Endodermal cell (in vitro differentiated cells): ENCODE results near the gene OBSCN. TPM values are rescaled to one million over a fixed set of nuclear protein-coding genes. Genes with fewer than 3 reads are reported as not detected.

ENCODE experiments used
- DNase-seq: peaks from one replicate; pipeline ENCODE4 v3.0.0-alpha.2; 2017
- H3K27ac ChIP-seq: 2 replicates; pipeline ENCODE4 v1.5.1; 2013; ENCODE audit warnings: mild to moderate bottlenecking, low read depth, low read length, moderate library complexity
- H3K27me3 ChIP-seq: 2 replicates; pipeline ENCODE4 v1.6.1; 2013; ENCODE audit warnings: mild to moderate bottlenecking, low read length, moderate library complexity; ENCODE audit not compliant: insufficient read depth, control insufficient read depth, poor library complexity, severe bottlenecking
- H3K36me3 ChIP-seq: 2 replicates; pipeline ENCODE4 v1.7.0; 2013; ENCODE audit warnings: mild to moderate bottlenecking, low read length, moderate library complexity; ENCODE audit not compliant: control insufficient read depth, insufficient read depth
- H3K4me1 ChIP-seq: one replicate; pipeline ENCODE4 v1.7.0; 2013; ENCODE audit warnings: low read length; ENCODE audit not compliant: control insufficient read depth, insufficient read depth
- H3K4me3 ChIP-seq: 2 replicates; pipeline ENCODE4 v1.5.1; 2013; ENCODE audit warnings: mild to moderate bottlenecking, low read length, moderate library complexity
- H3K9ac ChIP-seq: 2 replicates; pipeline ENCODE4 v1.6.1; 2013; ENCODE audit warnings: mild to moderate bottlenecking, low read length, moderate library complexity; ENCODE audit not compliant: poor library complexity, severe bottlenecking; ENCODE audit errors: extremely low read depth
- H3K9me3 ChIP-seq: 2 replicates; pipeline ENCODE4 v1.6.1; 2013; ENCODE audit warnings: mild to moderate bottlenecking, low read length, moderate library complexity; ENCODE audit not compliant: control insufficient read depth
- H3K27ac Mint-ChIP-seq: 2 replicates; pipeline ENCODE4 v1.8.0; 2020; ENCODE audit warnings: mixed read lengths
- H3K27me3 Mint-ChIP-seq: 2 replicates; pipeline ENCODE4 v1.8.0; 2021; ENCODE audit warnings: mild to moderate bottlenecking, mixed read lengths; ENCODE audit not compliant: insufficient read depth
- H3K36me3 Mint-ChIP-seq: 2 replicates; pipeline ENCODE4 v1.8.0; 2020; ENCODE audit warnings: low read depth, mixed read lengths
- H3K4me1 Mint-ChIP-seq: 2 replicates; pipeline ENCODE4 v1.8.0; 2020; ENCODE audit warnings: mixed read lengths
- H3K4me3 Mint-ChIP-seq: 2 replicates; pipeline ENCODE4 v1.8.0; 2020; ENCODE audit warnings: mild to moderate bottlenecking, moderate library complexity, mixed read lengths
- H3K9me3 Mint-ChIP-seq: 2 replicates; pipeline ENCODE4 v1.8.0; 2020; ENCODE audit warnings: mild to moderate bottlenecking, mixed read lengths
- WGBS, 2 experiments: methylation state at CpG; one replicate each; pipeline versions ENCODE4 v1.1.5 to v1.1.7; 2013; ENCODE audit warnings: missing lambda C conversion rate in 2 of 2, mixed read lengths in 1 of 2; ENCODE audit not compliant: insufficient coverage in 1 of 2, insufficient read length in 1 of 2; 5-methylcytosine and 5-hydroxymethylcytosine counted together
- total RNA-seq, 2 donors: library from RNA; stranded (reverse); fragmentation: NEBNext Ultra II Directional in 1 of 2; extraction: Animal tissue kit (Norgen Biotek cat#: 25700) in 1 of 2; gene quantifications; 2 replicates in 1 of 2; 3 replicates in 1 of 2; pipeline ENCODE4 v1.2.1, GENCODE V29; 2021
- TF ChIP-seq, protein P1 (sequence below): fragments of 200-600 bp; sonication (generic); conservative IDR thresholded peaks from 2 replicates; pipeline ENCODE4 v1.5.0; 2021; ENCODE audit warnings: antibody characterized with exemption, mild to moderate bottlenecking

OBSCN gene
- total RNA-seq, 2 donors from 2014 or later, result 53.7 to 68.9 TPM

DNA sequence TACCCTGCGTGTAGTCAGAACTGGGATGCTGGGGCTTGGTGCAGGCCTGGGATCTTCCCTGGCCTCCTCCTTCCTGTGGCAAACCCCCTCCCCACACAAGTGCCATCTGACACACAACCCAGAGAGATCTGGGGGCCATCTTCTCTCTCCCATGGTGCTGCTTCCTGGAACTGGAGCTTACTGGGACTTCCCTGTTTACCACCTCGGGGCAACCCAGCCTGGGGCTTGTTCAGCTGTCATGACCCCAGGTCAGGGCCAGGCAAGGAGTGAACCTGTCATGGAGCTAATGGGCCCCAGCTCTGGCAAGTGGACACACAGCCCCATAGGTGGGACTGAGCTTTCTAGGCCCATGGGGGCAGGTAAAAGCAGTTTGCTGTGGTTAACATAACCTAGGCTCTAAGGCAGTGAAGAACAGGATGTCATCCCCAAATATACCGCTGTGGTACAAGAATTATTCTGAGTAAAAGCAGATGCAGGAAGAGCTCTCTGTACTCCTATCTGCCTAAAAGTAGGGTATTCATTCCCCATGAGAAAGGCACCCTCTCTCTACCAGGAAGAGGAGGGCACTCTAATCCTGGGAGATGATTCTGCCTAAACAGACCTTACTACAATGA, 196.4 kb downstream of the OBSCN start:
- Histone ChIP-seq H3K27me3 (no peaks in the 10 kb centered on the region), H3K27ac (no peak overlapping the region), H3K4me3 (peak overlapping the region; percentile 90), H3K36me3 (peaks cover 33% of the 10 kb centered on the region), H3K9me3 (no peaks in the 10 kb centered on the region), H3K9ac (no peak overlapping the region), H3K4me1 (no peaks in the 10 kb centered on the region)
- Mint-ChIP-seq H3K9me3 (no peaks in the 10 kb centered on the region), H3K36me3 (peaks cover 50% of the 10 kb centered on the region), H3K4me1 (peaks cover 18% of the 10 kb centered on the region), H3K4me3 (peak overlapping the region; percentile 93), H3K27ac (no peak overlapping the region), H3K27me3 (no peaks in the 10 kb centered on the region)
- TF ChIP-seq, protein P1, sequence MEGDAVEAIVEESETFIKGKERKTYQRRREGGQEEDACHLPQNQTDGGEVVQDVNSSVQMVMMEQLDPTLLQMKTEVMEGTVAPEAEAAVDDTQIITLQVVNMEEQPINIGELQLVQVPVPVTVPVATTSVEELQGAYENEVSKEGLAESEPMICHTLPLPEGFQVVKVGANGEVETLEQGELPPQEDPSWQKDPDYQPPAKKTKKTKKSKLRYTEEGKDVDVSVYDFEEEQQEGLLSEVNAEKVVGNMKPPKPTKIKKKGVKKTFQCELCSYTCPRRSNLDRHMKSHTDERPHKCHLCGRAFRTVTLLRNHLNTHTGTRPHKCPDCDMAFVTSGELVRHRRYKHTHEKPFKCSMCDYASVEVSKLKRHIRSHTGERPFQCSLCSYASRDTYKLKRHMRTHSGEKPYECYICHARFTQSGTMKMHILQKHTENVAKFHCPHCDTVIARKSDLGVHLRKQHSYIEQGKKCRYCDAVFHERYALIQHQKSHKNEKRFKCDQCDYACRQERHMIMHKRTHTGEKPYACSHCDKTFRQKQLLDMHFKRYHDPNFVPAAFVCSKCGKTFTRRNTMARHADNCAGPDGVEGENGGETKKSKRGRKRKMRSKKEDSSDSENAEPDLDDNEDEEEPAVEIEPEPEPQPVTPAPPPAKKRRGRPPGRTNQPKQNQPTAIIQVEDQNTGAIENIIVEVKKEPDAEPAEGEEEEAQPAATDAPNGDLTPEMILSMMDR, result no peak
- WGBS, 2 experiments, result 95 to 97% methylated on average over 2 to 3 of the region's 3 CpGs
- peak; percentile 33 for DNase-seq

DNA sequence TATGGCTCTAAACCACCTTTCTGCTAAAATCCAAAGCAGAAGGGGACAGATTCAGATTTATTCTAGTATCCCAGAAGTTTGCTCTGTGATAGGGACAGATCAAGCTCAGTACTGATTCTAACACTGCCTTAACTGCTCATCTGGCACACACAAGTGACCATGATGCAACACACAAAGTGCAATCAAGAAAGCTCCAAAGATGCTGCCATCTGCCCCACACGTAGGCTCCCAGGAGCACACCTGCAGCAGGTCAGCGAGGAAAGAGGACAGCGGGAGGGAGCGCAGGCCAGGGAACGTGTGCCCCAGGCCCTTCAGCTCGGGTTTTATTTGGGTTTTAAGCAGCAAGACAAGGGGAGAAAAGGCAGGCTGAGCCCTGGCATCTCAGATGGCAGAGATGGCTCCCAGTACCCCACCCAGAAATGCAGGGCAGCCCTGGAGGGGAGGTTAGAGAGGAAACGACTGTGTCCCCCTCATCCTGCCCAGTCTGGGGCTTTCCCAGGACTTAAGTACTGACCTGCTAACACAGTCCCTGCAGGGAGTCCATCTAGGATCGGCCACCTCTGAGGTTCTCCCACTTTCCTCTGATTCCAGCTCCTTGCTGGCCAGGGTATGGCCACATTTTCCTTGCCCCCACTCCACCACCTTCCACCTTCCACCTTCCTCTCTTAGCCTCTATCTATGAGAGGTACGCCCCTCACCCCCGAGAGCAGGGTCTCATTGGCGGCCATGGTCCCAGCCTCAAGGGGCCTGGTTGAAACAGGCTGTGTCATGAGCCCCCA, 197.5 kb downstream of the OBSCN start:
- peak; percentile 56 for DNase-seq
- Mint-ChIP-seq H3K4me3 (peak overlapping the region; percentile 93), H3K9me3 (no peaks in the 10 kb centered on the region), H3K27me3 (no peaks in the 10 kb centered on the region), H3K4me1 (peaks cover 18% of the 10 kb centered on the region), H3K36me3 (peaks cover 49% of the 10 kb centered on the region), H3K27ac (peak overlapping the region; percentile 92)
- Histone ChIP-seq H3K4me3 (peak overlapping the region; percentile 90), H3K4me1 (no peaks in the 10 kb centered on the region), H3K27me3 (no peaks in the 10 kb centered on the region), H3K27ac (no peak overlapping the region), H3K9ac (peak overlapping the region; percentile 68), H3K9me3 (no peaks in the 10 kb centered on the region), H3K36me3 (peaks cover 28% of the 10 kb centered on the region)
- TF ChIP-seq, protein P1, result no peak
- WGBS, 2 experiments, result 13 to 16% methylated on average over 7 to 11 of the region's 11 CpGs

DNA sequence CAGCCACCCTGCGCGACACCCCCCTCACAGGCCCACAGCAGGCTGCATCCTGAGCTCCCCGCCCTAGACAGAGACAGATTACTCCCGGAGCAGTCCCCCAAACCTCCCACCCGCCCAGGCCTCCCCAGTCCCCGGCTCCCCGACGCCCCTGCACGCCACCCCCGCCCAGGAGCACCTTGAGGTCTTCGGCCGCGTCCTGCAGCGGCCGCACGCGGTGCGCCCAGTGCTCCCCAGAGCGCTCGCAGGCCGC, 198.1 kb downstream of the OBSCN start:
- H3K4me3 ChIP-seq, result peak overlapping the region; percentile 90
- Mint-ChIP-seq H3K9me3 (no peaks in the 10 kb centered on the region), H3K36me3 (peaks cover 46% of the 10 kb centered on the region), H3K4me1 (peaks cover 18% of the 10 kb centered on the region), H3K27ac (peak overlapping the region; percentile 92), H3K4me3 (peak overlapping the region; percentile 93), H3K27me3 (no peaks in the 10 kb centered on the region)
- peaks cover 25% of the 10 kb centered on the region for H3K36me3 ChIP-seq
- H3K9me3 ChIP-seq, result no peaks in the 10 kb centered on the region
- 0% methylated on average over 13 to 21 of the region's 21 CpGs for WGBS, 2 experiments
- no peaks in the 10 kb centered on the region for H3K27me3 ChIP-seq
- TF ChIP-seq, protein P1, result no peak
- H3K4me1 ChIP-seq, result no peaks in the 10 kb centered on the region
- DNase-seq, result no peak
- no peak overlapping the region for H3K27ac ChIP-seq
- peak overlapping the region; percentile 68 for H3K9ac ChIP-seq
